ENCODE data around the gene FHOD3. TPM values are rescaled to one million over a fixed set of nuclear protein-coding genes. Genes with fewer than 3 reads are reported as not detected.

The FHOD3 gene
- total and polyA plus RNA-seq, 2 experiments from 2014 or later = 2.7 to 8.7 TPM

DNA sequence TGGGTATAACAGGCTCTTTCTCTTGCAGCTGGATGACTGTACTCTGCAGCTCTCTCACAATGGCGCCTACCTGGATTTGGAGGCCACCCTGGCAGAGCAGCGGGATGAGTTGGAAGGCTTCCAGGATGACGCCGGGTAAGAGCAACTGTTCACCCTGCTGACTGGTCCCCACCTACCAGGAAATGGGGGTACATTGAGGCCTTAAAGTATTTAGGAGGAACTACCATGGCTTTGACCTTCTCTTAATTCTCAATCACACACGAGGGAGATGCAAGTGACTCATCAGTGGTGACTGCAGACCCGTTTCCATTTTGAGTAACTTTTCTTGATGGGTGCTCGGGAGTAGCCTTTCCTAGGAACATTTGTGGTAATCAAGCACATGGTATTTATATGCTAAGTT lies 58.0 kb downstream of the FHOD3 start:
- H3K36me3 Mint-ChIP-seq (ENCODE audit: low read depth) = peaks cover 2% of the 10 kb centered on the region; the same call in 1 of the 3 replicates
- DNase-seq (ENCODE audit: low spot score) = no peak
- Histone ChIP-seq H3K79me2 (replicated peaks; ENCODE audit: insufficient read depth) (no peaks in the 10 kb centered on the region), H3K9me2 (ENCODE audit: insufficient read depth) (no peaks in the 10 kb centered on the region), H3K36me3 (ENCODE audit: insufficient read depth) (no peaks in the 10 kb centered on the region), H4K20me1 (replicated peaks; ENCODE audit: insufficient read depth) (no peaks in the 10 kb centered on the region), H3F3A (replicated peaks; ENCODE audit: low read depth) (no peaks in the 10 kb centered on the region), H3K27me3 (ENCODE audit: insufficient read depth) (no peaks in the 10 kb centered on the region), H3K4me2 (no peak overlapping the region), H3K27ac (ENCODE audit: low read depth) (no peak overlapping the region), H2AFZ (no peak overlapping the region), H3K4me3 (no peak overlapping the region), H3K4me1 (ENCODE audit: insufficient read depth) (peaks cover 14% of the 10 kb centered on the region)
- H3K9me3 Mint-ChIP-seq = no peaks in the 10 kb centered on the region
- TF ChIP-seq ZNF114 (CRISPR knock-in tag; IDR thresholded peaks at IDR 0.05) (no peak), ZNF331 (CRISPR knock-in tag; IDR thresholded peaks at IDR 0.05; ENCODE audit: low read depth) (no peak), POLR2AphosphoS5 (IDR thresholded peaks at IDR 0.05; ENCODE audit: low read depth) (no peak), EZH2 (IDR thresholded peaks at IDR 0.05; ENCODE audit: low read depth, unreplicated experiment) (no peak), NANOG (IDR thresholded peaks at IDR 0.05; ENCODE audit: borderline replicate concordance) (no peak), JUNB (IDR thresholded peaks at IDR 0.05; ENCODE audit: unreplicated experiment) (no peak), STAT1 (IDR thresholded peaks at IDR 0.05; ENCODE audit: unreplicated experiment) (no peak), CREB1 (CRISPR knock-in tag; IDR thresholded peaks at IDR 0.05; ENCODE audit: low read depth) (no peak)
- TF ChIP-seq, protein P1, sequence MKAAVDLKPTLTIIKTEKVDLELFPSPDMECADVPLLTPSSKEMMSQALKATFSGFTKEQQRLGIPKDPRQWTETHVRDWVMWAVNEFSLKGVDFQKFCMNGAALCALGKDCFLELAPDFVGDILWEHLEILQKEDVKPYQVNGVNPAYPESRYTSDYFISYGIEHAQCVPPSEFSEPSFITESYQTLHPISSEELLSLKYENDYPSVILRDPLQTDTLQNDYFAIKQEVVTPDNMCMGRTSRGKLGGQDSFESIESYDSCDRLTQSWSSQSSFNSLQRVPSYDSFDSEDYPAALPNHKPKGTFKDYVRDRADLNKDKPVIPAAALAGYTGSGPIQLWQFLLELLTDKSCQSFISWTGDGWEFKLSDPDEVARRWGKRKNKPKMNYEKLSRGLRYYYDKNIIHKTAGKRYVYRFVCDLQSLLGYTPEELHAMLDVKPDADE (IDR thresholded peaks at IDR 0.05) = no peak
- TF ChIP-seq, protein P2, sequence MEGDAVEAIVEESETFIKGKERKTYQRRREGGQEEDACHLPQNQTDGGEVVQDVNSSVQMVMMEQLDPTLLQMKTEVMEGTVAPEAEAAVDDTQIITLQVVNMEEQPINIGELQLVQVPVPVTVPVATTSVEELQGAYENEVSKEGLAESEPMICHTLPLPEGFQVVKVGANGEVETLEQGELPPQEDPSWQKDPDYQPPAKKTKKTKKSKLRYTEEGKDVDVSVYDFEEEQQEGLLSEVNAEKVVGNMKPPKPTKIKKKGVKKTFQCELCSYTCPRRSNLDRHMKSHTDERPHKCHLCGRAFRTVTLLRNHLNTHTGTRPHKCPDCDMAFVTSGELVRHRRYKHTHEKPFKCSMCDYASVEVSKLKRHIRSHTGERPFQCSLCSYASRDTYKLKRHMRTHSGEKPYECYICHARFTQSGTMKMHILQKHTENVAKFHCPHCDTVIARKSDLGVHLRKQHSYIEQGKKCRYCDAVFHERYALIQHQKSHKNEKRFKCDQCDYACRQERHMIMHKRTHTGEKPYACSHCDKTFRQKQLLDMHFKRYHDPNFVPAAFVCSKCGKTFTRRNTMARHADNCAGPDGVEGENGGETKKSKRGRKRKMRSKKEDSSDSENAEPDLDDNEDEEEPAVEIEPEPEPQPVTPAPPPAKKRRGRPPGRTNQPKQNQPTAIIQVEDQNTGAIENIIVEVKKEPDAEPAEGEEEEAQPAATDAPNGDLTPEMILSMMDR (conservative IDR thresholded peaks at IDR 0.05; ENCODE audit: low read depth in 2 of 2) = no peak
- TF ChIP-seq, protein P3, sequence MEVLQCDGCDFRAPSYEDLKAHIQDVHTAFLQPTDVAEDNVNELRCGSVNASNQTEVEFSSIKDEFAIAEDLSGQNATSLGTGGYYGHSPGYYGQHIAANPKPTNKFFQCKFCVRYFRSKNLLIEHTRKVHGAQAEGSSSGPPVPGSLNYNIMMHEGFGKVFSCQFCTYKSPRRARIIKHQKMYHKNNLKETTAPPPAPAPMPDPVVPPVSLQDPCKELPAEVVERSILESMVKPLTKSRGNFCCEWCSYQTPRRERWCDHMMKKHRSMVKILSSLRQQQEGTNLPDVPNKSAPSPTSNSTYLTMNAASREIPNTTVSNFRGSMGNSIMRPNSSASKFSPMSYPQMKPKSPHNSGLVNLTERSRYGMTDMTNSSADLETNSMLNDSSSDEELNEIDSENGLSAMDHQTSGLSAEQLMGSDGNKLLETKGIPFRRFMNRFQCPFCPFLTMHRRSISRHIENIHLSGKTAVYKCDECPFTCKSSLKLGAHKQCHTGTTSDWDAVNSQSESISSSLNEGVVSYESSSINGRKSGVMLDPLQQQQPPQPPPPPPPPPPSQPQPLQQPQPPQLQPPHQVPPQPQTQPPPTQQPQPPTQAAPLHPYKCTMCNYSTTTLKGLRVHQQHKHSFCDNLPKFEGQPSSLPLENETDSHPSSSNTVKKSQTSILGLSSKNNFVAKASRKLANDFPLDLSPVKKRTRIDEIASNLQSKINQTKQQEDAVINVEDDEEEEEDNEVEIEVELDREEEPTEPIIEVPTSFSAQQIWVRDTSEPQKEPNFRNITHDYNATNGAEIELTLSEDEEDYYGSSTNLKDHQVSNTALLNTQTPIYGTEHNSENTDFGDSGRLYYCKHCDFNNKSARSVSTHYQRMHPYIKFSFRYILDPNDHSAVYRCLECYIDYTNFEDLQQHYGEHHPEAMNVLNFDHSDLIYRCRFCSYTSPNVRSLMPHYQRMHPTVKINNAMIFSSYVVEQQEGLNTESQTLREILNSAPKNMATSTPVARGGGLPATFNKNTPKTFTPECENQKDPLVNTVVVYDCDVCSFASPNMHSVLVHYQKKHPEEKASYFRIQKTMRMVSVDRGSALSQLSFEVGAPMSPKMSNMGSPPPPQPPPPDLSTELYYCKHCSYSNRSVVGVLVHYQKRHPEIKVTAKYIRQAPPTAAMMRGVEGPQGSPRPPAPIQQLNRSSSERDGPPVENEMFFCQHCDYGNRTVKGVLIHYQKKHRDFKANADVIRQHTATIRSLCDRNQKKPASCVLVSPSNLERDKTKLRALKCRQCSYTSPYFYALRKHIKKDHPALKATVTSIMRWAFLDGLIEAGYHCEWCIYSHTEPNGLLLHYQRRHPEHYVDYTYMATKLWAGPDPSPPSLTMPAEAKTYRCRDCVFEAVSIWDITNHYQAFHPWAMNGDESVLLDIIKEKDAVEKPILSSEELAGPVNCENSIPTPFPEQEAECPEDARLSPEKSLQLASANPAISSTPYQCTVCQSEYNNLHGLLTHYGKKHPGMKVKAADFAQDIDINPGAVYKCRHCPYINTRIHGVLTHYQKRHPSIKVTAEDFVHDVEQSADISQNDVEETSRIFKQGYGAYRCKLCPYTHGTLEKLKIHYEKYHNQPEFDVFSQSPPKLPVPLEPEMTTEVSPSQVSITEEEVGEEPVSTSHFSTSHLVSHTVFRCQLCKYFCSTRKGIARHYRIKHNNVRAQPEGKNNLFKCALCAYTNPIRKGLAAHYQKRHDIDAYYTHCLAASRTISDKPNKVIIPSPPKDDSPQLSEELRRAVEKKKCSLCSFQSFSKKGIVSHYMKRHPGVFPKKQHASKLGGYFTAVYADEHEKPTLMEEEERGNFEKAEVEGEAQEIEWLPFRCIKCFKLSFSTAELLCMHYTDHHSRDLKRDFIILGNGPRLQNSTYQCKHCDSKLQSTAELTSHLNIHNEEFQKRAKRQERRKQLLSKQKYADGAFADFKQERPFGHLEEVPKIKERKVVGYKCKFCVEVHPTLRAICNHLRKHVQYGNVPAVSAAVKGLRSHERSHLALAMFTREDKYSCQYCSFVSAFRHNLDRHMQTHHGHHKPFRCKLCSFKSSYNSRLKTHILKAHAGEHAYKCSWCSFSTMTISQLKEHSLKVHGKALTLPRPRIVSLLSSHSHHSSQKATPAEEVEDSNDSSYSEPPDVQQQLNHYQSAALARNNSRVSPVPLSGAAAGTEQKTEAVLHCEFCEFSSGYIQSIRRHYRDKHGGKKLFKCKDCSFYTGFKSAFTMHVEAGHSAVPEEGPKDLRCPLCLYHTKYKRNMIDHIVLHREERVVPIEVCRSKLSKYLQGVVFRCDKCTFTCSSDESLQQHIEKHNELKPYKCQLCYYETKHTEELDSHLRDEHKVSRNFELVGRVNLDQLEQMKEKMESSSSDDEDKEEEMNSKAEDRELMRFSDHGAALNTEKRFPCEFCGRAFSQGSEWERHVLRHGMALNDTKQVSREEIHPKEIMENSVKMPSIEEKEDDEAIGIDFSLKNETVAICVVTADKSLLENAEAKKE (CRISPR knock-in tag; IDR thresholded peaks at IDR 0.05) = no peak
- TF ChIP-seq, protein P4, sequence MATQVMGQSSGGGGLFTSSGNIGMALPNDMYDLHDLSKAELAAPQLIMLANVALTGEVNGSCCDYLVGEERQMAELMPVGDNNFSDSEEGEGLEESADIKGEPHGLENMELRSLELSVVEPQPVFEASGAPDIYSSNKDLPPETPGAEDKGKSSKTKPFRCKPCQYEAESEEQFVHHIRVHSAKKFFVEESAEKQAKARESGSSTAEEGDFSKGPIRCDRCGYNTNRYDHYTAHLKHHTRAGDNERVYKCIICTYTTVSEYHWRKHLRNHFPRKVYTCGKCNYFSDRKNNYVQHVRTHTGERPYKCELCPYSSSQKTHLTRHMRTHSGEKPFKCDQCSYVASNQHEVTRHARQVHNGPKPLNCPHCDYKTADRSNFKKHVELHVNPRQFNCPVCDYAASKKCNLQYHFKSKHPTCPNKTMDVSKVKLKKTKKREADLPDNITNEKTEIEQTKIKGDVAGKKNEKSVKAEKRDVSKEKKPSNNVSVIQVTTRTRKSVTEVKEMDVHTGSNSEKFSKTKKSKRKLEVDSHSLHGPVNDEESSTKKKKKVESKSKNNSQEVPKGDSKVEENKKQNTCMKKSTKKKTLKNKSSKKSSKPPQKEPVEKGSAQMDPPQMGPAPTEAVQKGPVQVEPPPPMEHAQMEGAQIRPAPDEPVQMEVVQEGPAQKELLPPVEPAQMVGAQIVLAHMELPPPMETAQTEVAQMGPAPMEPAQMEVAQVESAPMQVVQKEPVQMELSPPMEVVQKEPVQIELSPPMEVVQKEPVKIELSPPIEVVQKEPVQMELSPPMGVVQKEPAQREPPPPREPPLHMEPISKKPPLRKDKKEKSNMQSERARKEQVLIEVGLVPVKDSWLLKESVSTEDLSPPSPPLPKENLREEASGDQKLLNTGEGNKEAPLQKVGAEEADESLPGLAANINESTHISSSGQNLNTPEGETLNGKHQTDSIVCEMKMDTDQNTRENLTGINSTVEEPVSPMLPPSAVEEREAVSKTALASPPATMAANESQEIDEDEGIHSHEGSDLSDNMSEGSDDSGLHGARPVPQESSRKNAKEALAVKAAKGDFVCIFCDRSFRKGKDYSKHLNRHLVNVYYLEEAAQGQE (IDR thresholded peaks at IDR 0.05; ENCODE audit: unreplicated experiment) = no peak
- H3K27me3 Mint-ChIP-seq (ENCODE audit: insufficient read depth, low read depth, poor library complexity) = peaks cover 3% of the 10 kb centered on the region
- no peak overlapping the region for H3K27ac Mint-ChIP-seq
- no peak for ATAC-seq
- H3K4me1 Mint-ChIP-seq = peaks cover 19% of the 10 kb centered on the region
- H3K4me3 Mint-ChIP-seq = no peak overlapping the region
